Adrenal gland (tissue), 5 donors: Measurements from ENCODE around the gene MAU2.

Source experiments
- CTCF ChIP-seq, 6 experiments: fragments of 450-650 bp in 4 of 6; fragments of 200-600 bp in 2 of 6; sonication (generic) in 1 of 6; IDR thresholded peaks; 1 replicate in 5 of 6; 2 replicates in 1 of 6; pipeline versions ENCODE4 v1.5.1 to v1.8.0; 2016 to 2021; ENCODE audit warnings: antibody characterized with exemption in 6 of 6, mild to moderate bottlenecking in 2 of 6, moderate library complexity in 1 of 6
- POLR2A ChIP-seq, 2 donors: fragments of 450-650 bp; IDR thresholded peaks; one replicate each; pipeline ENCODE4 v1.6.1; 2017; ENCODE audit warnings: antibody characterized with exemption in 2 of 2, mild to moderate bottlenecking in 2 of 2, moderate library complexity in 1 of 2
- donor health status: DM: no; HTN: no; CAD: no.

- TF ChIP-seq CTCF (IDR thresholded peaks at IDR 0.05) = no peak
- TF ChIP-seq POLR2A (IDR thresholded peaks at IDR 0.05) = no peak
These were observed 14.9 kb upstream of the MAU2 start for GRCh38 chr19:19305696-19306095.
